Activated T-cell treated with anti-CD3 and anti-CD28 coated beads for 48 hours (primary cell): ENCODE results near the gene CARD6.
"Not testable (repeated sequence)": the region's sequence is repeated elsewhere in the genome, so short reads cannot be mapped to it uniquely, and the experiment has no call there.

ENCODE experiments used
- DNase-seq: peaks from one replicate; pipeline ENCODE4 v3.0.0-alpha.2; 2020; ENCODE audit warnings: low read depth

CARD6 gene, protein sequence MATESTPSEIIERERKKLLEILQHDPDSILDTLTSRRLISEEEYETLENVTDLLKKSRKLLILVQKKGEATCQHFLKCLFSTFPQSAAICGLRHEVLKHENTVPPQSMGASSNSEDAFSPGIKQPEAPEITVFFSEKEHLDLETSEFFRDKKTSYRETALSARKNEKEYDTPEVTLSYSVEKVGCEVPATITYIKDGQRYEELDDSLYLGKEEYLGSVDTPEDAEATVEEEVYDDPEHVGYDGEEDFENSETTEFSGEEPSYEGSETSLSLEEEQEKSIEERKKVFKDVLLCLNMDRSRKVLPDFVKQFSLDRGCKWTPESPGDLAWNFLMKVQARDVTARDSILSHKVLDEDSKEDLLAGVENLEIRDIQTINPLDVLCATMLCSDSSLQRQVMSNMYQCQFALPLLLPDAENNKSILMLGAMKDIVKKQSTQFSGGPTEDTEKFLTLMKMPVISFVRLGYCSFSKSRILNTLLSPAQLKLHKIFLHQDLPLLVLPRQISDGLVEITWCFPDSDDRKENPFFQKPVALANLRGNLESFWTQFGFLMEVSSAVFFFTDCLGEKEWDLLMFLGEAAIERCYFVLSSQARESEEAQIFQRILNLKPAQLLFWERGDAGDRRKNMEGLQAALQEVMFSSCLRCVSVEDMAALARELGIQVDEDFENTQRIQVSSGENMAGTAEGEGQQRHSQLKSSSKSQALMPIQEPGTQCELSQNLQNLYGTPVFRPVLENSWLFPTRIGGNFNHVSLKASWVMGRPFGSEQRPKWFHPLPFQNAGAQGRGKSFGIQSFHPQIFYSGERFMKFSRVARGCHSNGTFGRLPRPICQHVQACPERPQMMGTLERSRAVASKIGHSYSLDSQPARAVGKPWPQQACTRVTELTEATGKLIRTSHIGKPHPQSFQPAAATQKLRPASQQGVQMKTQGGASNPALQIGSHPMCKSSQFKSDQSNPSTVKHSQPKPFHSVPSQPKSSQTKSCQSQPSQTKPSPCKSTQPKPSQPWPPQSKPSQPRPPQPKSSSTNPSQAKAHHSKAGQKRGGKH

DNA sequence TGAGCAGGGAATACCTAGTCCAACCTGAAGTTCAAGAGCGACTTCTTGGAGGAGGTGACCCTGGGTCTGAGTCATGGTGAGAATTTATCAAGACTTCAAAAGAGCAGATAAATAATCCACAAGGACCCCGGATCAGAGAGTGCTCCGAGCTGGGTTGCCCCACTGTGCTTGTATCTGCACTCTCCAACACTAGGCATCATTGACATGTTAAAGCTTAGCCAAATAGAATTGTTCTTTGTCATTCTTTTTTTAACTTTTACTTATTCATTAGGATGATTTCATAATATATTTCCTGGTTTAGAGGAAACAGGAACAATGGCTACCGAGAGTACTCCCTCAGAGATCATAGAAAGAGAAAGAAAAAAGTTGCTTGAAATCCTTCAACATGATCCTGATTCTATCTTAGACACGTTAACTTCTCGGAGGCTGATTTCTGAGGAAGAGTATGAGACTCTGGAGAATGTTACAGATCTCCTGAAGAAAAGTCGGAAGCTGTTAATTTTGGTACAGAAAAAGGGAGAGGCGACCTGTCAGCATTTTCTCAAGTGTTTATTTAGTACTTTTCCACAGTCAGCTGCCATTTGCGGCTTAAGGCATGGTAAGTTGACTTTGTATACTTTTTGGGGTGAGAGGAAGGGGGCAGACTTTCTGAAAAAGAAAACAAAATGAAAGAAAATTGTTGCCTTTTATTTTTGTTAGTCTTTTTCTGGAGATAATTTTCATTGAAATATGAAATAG lies at the start of gene CARD6:
CARD6 (plus strand) TSS at position 300 of the 738 bp plus-strand sequence; CDS start at position 316, 16 bp downstream.
- no peak for DNase-seq

DNA sequence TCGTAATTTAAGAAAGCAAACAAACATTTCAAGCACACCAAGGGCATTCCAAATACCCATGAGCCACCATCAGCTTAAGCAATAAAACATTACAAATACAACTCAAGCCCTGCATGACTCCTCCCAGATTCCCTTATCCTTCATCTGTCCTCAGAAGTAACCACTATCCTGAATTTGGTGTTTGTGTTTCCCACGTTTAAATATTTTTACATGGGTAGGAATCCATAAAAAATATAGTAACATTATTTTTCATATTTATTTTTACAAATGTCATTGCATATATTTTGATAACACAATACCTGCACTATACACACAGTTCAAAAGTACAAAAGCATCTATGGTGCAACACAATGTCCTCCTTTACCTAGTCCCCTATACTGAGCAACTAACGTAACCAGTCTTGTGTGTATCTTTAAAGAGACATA lies 49.4 kb upstream of the CARD6 start:
- DNase-seq, result no peak

DNA sequence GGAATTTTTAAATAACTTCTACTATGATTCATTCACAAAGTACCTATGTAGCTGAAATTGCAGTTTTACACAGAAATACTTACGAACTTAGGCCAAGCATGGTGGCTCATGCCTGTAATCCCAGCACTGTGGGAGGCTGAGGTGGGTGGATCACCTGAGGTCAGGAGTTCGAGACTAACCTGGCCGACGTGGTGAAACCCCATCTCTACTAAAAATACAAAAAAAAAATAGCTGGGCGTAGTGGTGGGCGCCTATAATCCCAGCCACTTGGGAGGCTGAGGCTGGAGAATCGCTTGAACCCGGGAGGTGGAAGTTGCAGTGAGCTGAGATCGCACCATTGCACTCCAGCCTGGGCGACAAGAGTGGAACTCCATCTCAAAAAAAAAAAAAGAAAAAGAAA lies 48.5 kb upstream of the CARD6 start:
- DNase-seq, result not testable (repeated sequence)

DNA sequence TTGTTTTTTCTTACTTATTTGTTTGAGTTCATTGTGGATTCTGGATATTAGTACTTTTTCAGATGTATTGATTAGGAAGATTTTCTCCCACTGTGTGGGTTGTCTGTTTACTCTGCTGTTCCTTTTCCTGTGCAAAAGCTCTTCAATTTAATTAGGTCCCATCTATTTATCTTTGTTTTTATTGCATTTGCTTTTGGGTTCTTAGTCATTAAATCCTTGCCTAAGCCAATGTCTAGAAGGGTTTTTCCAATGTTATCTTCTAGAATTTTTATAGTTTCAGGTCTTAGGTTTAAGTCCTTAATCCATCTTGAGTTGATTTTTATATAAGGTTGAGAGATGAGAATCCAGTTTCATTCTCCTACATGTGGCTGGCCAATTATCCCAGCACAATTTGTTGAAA lies 46.8 kb upstream of the CARD6 start:
- DNase-seq, result not testable (repeated sequence)

DNA sequence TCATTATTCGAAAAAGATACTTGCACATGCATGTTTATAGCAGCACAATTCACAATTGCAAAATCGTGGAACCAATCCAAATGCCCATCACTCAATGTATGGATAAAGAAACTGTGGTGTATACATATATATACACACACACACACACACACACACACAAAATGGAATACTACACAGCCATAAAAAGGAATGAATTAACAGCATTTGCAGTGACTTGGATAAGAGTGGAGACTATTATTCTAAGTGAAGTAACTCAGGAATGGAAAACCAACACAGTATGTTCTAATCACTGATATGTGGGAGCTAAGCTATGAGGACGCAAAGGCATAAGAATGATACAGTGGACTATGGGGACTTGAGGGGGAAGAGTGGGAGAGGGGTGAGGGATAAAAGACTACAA lies 46.3 kb upstream of the CARD6 start:
- DNase-seq, result not testable (repeated sequence)

DNA sequence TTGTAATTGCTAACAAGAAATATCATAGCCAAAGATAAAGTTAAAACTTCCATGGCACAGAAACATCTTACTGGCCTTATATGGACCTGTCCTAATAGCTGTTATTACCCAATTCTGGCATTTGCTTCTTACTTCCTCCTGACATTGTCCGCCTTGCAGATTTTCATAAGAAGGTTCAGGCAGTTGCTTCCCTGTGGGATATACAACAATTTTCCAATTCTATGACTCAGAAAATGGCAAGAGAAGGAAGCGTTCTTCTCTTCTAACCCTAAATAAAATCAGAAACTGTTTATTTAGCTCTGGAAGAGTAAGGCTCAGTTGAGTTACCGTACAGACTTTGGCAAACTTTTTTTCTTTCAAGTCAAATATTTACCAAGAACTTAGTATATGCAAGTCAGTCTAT lies 44.7 kb upstream of the CARD6 start:
- no peak for DNase-seq

DNA sequence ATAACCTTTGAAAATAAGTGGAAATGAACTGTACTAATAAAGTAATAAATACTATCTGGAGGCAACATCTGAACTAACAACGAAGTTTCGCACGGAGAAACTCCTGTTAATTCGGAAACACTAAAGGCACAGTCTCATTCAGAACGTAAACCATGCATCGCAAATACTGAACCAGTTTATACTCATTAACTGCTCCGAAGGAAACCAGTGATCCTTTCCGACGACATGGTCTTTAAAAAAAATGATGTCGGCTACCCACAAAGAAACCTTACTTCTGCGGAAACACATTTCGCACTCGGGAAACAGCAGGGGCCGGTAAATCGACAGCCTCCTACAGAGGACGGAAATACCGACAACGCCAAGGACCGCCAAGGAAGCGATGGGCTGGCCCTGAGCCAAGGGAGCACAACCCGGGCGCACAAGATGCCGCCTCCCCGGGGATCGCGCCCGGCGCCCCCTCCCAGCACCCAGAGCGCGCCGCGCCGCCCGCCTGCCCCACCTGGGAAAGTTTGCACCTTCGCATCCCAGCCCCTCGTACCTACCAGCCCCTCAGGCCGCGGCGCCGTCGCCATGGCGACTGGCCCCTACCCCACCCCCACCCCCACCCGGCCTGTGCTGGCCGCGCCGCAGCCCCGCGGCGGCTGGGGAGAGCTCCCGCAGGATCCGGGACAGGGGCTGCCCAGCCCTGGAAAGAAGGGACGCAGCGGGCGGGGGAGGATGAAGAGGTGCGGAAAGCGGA lies 43.7 kb upstream of the CARD6 start:
- peak; percentile 67 for DNase-seq

DNA sequence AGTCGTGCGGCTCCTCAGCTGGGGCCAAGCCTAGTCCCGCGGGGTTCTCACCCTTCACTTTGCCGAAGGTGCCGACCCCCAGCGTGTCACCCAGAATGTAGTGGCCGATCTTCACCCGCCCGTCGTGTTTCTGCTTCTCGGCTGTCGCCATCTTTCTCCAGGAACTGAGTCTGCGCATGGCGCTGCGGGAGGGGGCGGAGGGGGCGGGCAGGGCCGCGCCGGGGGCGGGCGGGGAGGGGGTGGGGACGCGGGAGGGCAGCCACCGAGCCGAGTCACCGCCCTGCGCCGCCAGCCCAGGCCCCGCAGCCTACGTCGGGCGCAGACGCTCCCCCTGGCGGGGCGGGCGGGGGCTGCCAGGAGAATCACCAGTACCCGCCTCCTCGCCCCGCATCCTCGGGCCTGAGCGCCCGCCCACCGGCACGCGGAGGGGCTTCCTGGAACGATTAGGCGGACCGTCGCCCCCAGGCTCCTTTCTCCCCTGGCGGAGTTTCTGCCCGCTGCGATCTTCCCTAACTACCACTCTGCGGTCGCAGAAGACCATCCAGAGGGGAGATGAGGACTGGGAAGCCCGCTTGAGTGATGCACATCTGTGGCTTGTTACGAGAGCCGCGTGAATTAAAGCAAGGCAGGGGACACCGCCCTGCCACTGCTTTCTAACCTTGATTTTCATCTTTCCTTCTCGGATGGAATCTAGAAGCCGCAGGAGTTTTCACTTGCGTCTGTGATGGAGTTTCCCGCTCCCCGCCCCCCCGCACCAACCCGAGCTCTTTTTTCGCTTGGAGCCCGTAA lies 43.0 kb upstream of the CARD6 start, which contains the start of gene PRKAA1:
PRKAA1 (minus strand) TSS at position 363 of the 789 bp plus-strand sequence; CDS start at position 178, 185 bp downstream.
- peak; percentile 87 for DNase-seq

DNA sequence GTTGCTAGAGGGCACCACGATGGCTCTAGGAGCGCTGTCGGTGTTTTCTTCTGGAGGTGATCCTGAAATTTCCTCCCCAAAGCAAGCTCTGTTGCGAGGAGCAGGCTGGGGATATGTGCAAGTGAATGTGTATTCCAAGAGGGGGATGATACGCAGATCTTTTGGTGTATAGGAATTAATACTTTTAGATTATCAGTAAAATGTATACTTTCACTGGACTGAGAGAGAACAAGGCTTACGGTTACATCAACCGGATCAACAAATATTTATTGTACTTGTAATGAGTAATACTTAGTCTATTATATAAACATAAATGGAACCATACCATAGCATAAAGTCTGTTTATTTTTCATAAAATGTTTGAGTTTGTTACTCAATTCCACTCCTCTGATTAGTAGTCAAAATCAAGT lies 42.4 kb upstream of the CARD6 start:
- DNase-seq, result no peak

DNA sequence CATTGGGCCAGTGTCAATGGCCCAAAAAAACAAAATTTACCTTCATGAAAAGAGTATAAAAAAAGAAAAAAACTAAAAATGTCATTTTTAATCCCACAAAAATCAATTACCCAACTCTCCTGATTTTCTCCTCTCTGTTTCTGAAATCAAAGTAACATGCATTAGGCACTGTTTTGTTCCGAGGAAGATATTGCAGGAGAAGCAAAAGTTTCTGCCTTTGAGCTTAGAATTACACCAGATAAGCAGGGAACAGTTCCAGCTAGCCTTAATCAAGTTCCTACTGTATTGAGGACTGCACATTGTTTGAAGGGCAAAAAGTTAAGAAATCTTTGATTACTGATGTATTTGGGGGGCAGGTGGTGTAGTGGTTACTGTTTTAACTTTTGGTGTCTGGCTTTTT lies 41.9 kb upstream of the CARD6 start:
- no peak for DNase-seq

DNA sequence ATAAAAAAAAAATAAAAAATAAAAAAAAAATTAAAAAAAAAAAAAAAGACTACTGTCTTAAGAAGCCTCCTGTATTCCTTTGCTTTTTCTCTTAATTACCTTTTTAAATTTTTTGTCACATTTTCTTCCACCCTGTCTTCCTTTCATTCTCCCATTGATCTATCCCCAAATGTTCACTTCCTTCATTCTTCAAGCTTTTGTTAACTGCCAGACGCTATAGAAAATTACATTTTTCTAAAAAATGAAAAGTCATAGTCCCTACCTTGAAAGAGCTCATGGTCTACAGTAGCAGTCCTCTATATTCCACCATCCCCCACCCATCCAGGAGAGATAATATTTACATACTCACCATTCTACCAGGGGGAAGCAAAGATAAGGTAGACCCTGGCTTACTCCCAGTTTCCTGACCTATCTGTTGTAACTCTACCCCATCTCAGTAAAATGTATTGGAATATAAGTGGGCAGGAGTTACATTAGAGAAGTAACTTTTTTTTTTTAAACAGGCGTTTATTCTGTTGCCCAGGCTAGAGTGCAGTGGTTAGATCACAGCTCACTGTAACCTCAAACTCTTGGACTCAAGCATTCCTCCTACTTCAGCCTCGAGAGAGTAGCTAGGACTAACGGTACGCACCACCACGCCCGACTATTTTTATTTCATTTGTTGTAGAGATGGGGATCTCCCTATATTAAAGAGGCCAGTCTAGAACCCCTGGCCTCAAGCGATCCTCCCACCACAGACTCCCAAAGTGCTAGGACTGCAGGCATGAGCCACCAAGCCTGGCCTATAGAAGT lies 39.2 kb upstream of the CARD6 start:
- DNase-seq, result no peak

DNA sequence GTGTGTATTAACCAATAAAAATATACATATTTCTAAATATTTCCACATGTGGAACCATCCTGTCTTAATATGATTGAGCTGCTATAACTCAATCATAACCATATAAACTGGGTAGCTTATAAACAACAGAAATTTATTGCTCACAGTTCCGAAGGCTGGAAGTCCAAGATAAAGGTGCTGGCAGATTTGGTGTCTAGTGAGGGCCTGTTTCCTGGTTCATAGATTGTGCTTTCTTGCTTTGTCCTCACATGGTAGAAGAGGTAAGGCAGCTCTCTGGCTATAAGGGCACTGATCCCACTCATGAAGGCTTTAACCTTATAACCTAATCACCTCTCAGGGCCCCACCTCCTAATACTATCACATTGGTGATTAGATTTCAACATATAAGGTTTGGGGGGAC lies 29.0 kb upstream of the CARD6 start:
- no peak for DNase-seq

DNA sequence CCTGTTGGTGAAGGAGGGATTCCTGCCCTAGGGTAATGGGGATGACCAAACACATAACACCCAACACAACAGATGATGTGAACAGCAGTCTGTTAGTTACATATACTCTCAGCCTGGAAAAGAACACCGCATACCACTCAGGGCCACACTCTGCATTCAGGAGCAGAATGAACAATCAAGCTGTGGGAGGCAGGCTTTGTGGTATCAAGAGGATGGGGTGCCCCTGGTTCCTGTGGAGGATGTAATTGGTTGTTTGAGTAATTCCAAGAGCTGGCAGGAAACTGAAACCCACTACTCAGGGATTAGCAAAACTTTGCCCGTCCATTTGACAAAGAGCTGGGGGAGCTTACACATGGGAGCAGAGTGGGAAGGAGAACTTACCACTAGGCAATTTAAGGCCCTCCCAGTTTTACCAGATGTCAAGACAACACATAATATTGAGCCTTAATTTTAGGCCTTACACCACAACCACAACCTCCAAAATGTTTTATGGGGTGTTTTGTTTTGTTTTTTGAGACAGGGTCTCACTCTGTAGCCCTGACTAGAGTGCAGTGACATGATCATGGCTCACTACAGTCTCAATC lies 27.4 kb upstream of the CARD6 start:
- DNase-seq, result peak; percentile 43

DNA sequence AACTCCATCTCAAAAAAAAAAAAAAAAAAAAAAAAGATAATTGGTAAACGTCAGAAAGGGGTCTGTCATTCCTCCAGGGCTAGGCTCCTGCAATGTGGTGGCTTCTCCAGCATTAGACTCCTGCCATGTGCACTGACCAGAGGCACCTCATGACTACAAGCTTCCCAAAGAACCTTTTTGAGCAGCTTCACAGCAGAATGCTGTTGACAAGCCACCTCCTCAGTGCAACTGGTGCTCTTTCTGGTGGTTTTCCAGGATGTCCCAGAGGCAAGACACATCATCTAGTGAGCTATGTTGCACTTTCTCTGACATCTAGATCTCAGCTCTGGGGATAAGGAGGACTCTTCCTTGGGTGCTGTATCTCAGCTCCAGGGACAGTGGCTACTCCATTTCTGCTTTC lies 17.7 kb upstream of the CARD6 start:
- DNase-seq, result no peak

DNA sequence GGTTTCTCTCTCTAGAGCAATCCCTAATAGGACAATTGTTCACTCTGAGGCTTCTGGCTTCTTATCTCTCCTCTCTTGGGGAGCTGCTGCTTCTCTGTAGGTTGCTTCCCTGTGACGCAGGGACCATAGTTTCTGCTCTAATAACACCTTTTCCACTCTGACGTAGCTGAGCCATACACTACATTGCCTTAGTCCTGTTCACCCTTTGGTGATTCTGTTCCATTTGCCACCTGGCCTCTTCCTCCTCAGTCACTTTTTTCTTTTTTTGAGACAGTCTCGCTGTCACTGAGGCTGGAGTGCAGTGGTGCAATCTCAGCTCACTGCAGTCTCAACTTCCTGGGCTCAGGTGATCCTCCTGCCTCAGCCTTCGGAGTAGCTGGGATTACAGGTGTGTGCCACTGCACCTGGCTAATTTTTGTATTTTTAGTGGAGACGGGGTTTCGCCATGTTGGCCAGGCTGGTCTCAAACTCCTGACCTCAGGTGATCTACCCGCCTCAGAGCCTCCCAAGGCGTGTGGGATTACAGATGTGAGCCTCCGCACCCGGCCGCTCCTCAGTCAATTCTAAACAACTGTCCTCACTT lies 15.6 kb upstream of the CARD6 start:
- DNase-seq, result not testable (repeated sequence)

DNA sequence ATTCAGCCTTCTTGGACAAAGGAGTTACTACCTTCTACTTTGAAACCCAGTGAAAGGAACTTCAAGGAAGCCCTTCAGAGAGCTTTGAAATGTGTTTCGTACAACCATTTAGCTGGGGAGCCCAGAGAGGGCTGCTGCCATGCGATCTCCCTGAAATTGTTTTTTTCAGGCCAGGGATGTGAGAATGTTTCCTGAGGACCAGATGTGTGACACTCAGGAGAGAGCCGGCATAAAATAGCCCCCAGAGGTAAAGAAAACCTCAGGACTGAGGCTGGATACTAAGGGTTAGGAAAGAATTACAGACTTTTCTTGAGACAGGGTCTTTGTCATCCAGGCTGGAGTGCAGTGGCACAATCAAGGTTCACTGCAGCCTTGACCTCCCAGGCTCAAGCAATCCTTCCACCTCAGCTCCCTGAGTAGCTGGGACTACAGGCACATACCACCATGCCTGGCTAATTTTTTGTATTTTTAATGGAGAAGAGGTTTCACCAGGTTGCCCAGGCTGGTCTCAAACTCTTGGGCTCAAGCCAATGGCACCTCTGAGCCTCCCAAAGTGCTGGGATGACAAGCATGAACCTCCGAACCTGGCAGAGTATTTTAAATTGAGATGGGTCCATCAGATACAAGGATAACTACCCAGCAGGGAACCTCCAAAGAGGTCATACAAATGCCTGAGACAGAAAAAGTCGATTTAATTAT lies 14.5 kb upstream of the CARD6 start:
- no peak for DNase-seq

DNA sequence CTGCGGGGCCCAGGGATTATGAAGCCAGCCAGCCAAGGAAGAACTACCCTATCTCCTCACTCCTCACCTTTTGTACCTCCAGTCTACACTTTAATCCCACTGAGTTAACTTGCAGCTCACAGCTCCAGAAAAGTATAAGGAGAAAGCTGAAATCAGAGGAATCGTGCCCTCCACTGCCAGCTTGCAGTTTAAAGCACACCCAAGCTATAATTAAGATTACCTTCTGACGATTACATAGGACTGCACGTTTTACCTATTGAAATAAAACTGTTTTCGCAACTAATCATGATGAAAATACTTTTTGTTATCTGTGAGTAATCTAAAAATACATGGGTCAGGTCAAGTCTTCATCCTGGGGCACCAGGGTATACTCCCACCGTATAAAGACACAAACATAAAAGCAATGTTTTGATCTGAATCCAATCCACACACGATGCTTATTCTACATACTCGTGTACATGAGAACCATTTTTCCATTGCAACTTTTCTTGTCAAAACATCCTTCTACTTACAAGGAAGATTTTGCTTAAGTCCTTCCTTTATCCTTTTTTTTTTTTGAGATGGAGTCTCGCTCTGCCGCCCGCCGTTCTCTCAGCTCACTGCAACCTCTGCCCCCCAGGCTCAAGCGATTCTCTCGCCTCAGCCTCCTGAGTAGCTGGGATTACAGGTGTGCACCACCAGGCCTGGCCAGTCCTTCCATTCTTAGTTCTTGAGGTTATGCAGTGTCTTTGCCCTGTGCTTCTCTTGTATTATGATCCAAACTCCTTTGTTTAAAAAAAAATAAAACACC lies 13.8 kb upstream of the CARD6 start:
- DNase-seq, result no peak
